GM23338 (cell line): ENCODE measurements around the gene TNC.

ENCODE experiments used
- CREB1 ChIP-seq: fragments of 250-450 bp; sonication (Bioruptor Pico); IDR thresholded peaks from 2 replicates; pipeline ENCODE4 v1.5.0; 2020; ENCODE audit warnings: low read depth, mild to moderate bottlenecking, moderate library complexity
- CTCF ChIP-seq, 2 experiments: fragments of 200-600 bp in 1 of 2; sonication (generic) in 1 of 2; conservative IDR thresholded peaks; 2 replicates each; pipeline versions ENCODE4 v1.5.1 to v1.6.1; 2016 to 2017; ENCODE audit warnings: antibody characterized with exemption in 2 of 2, low read depth in 2 of 2, mild to moderate bottlenecking in 2 of 2, moderate library complexity in 1 of 2
- EZH2 ChIP-seq: fragments of 200-600 bp; sonication (generic); IDR thresholded peaks from one replicate; pipeline ENCODE4 v1.8.0; 2017; ENCODE audit warnings: antibody characterized with exemption, mild to moderate bottlenecking, low read depth; ENCODE audit not compliant: unreplicated experiment
- EZH2phosphoT487 ChIP-seq: fragments of 200-600 bp; sonication (generic); IDR thresholded peaks from one replicate; pipeline ENCODE4 v1.8.1; 2018; ENCODE audit warnings: antibody characterized with exemption; ENCODE audit not compliant: unreplicated experiment
- JUNB ChIP-seq: IDR thresholded peaks from one replicate; pipeline ENCODE4 v1.6.1; 2016; ENCODE audit warnings: antibody characterized with exemption; ENCODE audit not compliant: unreplicated experiment
- POLR2AphosphoS5 ChIP-seq: IDR thresholded peaks from 2 replicates; pipeline ENCODE4 v1.6.1; 2016; ENCODE audit warnings: antibody characterized with exemption, low read depth
- ZNF331 ChIP-seq: fragments of 250-450 bp; sonication (Bioruptor Pico); IDR thresholded peaks from 2 replicates; pipeline ENCODE4 v1.5.0; 2020; ENCODE audit warnings: low read depth, mild to moderate bottlenecking, moderate library complexity

GRCh38 chr9:114990901-114991300, 127.1 kb downstream of the TNC start:
- TF ChIP-seq EZH2 (no peak), CTCF (conservative IDR thresholded peaks at IDR 0.05; ENCODE audit: low read depth in 2 of 2) (no peak), EZH2phosphoT487 (no peak), POLR2AphosphoS5 (no peak), JUNB (no peak), ZNF331 (CRISPR knock-in tag) (no peak), CREB1 (CRISPR knock-in tag) (no peak)
